DOHH2 (cell line): ENCODE data around the gene MEGF11.

Experiments used
- H3F3A ChIP-seq: fragments of 200-600 bp; sonication (generic), shearing (Covaris generic); 2 replicates; pipeline ENCODE4 v1.6.0; 2016; ENCODE audit warnings: antibody characterized with exemption, mild to moderate bottlenecking; ENCODE audit not compliant: control insufficient read depth, insufficient read depth
- H3K27ac ChIP-seq: fragments of 200-600 bp; sonication (generic); 2 replicates; pipeline ENCODE4 v1.5.1; 2014; ENCODE audit warnings: low read depth, mild to moderate bottlenecking, low read length, moderate library complexity
- H3K27me3 ChIP-seq: fragments of 200-600 bp; sonication (generic); 2 replicates; pipeline ENCODE4 v1.6.1; 2014; ENCODE audit warnings: mild to moderate bottlenecking, low read length, mixed read lengths; ENCODE audit not compliant: control insufficient read depth
- H3K36me3 ChIP-seq: fragments of 200-600 bp; sonication (generic); 2 replicates; pipeline ENCODE4 v1.6.1; 2014; ENCODE audit warnings: mild to moderate bottlenecking, low read length, moderate library complexity, mixed read lengths; ENCODE audit not compliant: control insufficient read depth
- H3K4me1 ChIP-seq: fragments of 200-600 bp; sonication (generic); 2 replicates; pipeline ENCODE4 v1.6.1; 2014; ENCODE audit warnings: mild to moderate bottlenecking, low read length, mixed read lengths; ENCODE audit not compliant: control insufficient read depth
- H3K4me2 ChIP-seq: fragments of 200-600 bp; sonication (generic); 2 replicates; pipeline ENCODE4 v1.6.0; 2014; ENCODE audit warnings: mild to moderate bottlenecking, low read length, moderate library complexity
- H3K4me3 ChIP-seq: fragments of 200-600 bp; sonication (generic); 2 replicates; pipeline ENCODE4 v1.5.1; 2014; ENCODE audit warnings: mild to moderate bottlenecking, low read length, mixed read lengths
- H3K79me2 ChIP-seq: fragments of 200-600 bp; sonication (generic); 2 replicates; pipeline ENCODE4 v1.6.1; 2014; ENCODE audit warnings: mild to moderate bottlenecking, low read length, mixed read lengths; ENCODE audit not compliant: control insufficient read depth
- H3K9me2 ChIP-seq: fragments of 200-600 bp; sonication (generic); replicated peaks from 2 replicates; pipeline ENCODE4 v1.6.1; 2014; ENCODE audit warnings: mild to moderate bottlenecking, low read length, mixed read lengths; ENCODE audit not compliant: control insufficient read depth
- H3K9me3 ChIP-seq: fragments of 200-600 bp; sonication (generic); 2 replicates; pipeline ENCODE4 v1.6.1; 2014; ENCODE audit warnings: antibody characterized with exemption, low read length, mixed read lengths; ENCODE audit not compliant: control insufficient read depth, insufficient read depth
- H4K20me1 ChIP-seq: fragments of 200-600 bp; sonication (generic); 2 replicates; pipeline ENCODE4 v1.6.0; 2014; ENCODE audit warnings: low read depth, mild to moderate bottlenecking, antibody characterized with exemption, low read length, moderate library complexity; ENCODE audit not compliant: control insufficient read depth, insufficient read depth
- EZH2phosphoT487 ChIP-seq: fragments of 200-600 bp; sonication (generic); IDR thresholded peaks from 2 replicates; pipeline ENCODE4 v1.6.1; 2017; ENCODE audit warnings: borderline replicate concordance, mild to moderate bottlenecking, antibody characterized with exemption, low read length, moderate library complexity, mixed read lengths
- TF ChIP-seq, protein P1 (sequence below): fragments of 200-600 bp; sonication (generic); IDR thresholded peaks from one replicate; pipeline ENCODE4 v1.5.1; 2014; ENCODE audit warnings: antibody characterized with exemption, mild to moderate bottlenecking, low read depth, low read length; ENCODE audit not compliant: poor library complexity, severe bottlenecking

The MEGF11 gene

DNA sequence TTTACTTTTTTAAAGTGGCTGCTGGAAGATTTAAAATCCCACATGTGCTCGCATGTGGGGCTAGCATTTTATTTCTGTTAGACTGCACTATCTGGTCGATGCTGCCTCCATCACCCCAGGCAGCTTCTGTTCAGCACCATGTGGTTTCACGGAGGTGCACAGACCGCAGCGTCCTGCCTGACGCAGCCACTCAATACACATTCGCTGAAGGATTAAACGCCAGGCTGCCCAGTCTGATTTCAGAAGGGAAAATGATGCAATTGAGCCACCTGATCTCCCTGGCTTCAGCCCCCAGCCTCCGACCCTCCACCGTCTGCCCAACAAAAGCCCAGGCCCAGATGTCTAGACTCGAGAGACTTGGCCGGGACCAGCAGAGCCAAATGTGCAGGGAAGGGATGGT, 84.5 kb downstream of the MEGF11 start:
- Histone ChIP-seq H3K36me3 (peaks cover 61% of the 10 kb centered on the region), H3F3A (peaks cover 19% of the 10 kb centered on the region), H3K4me2 (peak overlapping the region; percentile 78), H3K9me3 (no peaks in the 10 kb centered on the region), H3K4me1 (peaks cover 100% of the 10 kb centered on the region), H3K27me3 (no peaks in the 10 kb centered on the region), H3K27ac (peak overlapping the region; percentile 100), H3K4me3 (peak overlapping the region; percentile 67; the same call in 1 of the 2 replicates), H3K79me2 (peaks cover 83% of the 10 kb centered on the region), H4K20me1 (no peaks in the 10 kb centered on the region), H3K9me2 (no peaks in the 10 kb centered on the region)
- TF ChIP-seq, protein P1, sequence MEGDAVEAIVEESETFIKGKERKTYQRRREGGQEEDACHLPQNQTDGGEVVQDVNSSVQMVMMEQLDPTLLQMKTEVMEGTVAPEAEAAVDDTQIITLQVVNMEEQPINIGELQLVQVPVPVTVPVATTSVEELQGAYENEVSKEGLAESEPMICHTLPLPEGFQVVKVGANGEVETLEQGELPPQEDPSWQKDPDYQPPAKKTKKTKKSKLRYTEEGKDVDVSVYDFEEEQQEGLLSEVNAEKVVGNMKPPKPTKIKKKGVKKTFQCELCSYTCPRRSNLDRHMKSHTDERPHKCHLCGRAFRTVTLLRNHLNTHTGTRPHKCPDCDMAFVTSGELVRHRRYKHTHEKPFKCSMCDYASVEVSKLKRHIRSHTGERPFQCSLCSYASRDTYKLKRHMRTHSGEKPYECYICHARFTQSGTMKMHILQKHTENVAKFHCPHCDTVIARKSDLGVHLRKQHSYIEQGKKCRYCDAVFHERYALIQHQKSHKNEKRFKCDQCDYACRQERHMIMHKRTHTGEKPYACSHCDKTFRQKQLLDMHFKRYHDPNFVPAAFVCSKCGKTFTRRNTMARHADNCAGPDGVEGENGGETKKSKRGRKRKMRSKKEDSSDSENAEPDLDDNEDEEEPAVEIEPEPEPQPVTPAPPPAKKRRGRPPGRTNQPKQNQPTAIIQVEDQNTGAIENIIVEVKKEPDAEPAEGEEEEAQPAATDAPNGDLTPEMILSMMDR: no peak
- TF ChIP-seq EZH2phosphoT487: no peak

DNA sequence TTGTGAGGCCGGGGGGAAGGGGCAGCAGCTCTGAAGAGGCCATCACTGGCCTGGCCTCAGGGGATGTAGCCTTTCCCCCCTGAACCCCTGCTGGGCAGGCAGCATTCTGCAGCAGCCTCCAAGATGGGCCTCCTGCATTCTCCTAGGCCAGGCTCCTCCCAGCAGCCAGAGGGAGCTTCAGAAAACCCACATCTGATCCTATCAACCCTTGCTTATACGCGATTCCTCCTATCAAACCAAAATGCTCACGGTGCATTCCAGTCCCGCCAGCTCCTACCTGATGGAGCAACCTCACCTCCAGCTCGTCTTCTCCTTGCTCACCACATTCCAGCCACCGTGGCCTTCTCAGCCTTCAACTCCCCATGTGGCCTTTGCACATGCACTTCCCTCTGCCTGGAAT, 85.7 kb downstream of the MEGF11 start:
- peaks cover 100% of the 10 kb centered on the region for H3K4me1 ChIP-seq
- no peaks in the 10 kb centered on the region for H3K9me3 ChIP-seq
- peak overlapping the region; percentile 100 for H3K27ac ChIP-seq
- peak overlapping the region; percentile 3 for H3K4me3 ChIP-seq
- no peaks in the 10 kb centered on the region for H3K27me3 ChIP-seq
- peak overlapping the region; percentile 27 for H3K4me2 ChIP-seq
- no peak for TF ChIP-seq EZH2phosphoT487
- TF ChIP-seq, protein P1: no peak
- peaks cover 84% of the 10 kb centered on the region for H3K79me2 ChIP-seq
- H3K9me2 ChIP-seq: no peaks in the 10 kb centered on the region
- no peaks in the 10 kb centered on the region for H4K20me1 ChIP-seq
- peaks cover 66% of the 10 kb centered on the region for H3K36me3 ChIP-seq
- H3F3A ChIP-seq: peaks cover 25% of the 10 kb centered on the region

DNA sequence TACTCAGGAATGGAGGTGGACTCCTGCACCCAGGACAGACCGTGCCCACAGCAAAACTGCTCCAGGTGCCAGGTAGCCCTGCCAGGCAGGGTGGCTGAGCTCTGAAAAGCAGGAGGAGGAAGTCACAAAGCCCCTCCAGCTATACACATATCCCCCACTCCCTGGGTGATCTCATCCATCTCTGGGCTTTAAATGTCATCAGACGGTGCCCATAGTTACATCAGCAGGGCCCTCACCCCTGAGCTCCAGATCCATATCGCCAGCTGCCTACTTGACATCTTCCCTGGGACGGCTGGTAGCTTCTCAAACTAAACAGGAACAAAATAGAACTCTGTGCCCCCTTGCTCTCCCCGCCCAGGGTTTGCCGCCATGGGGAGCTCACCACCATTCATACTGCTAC, 87.7 kb downstream of the MEGF11 start:
- H3K4me1 ChIP-seq: peaks cover 100% of the 10 kb centered on the region
- H3K79me2 ChIP-seq: peaks cover 84% of the 10 kb centered on the region
- H3K4me2 ChIP-seq: peak overlapping the region; percentile 66
- no peak for TF ChIP-seq EZH2phosphoT487
- TF ChIP-seq, protein P1: no peak
- peaks cover 41% of the 10 kb centered on the region for H3F3A ChIP-seq
- peaks cover 65% of the 10 kb centered on the region for H3K36me3 ChIP-seq
- no peaks in the 10 kb centered on the region for H3K9me2 ChIP-seq
- H4K20me1 ChIP-seq: no peaks in the 10 kb centered on the region
- peak overlapping the region; percentile 42 for H3K4me3 ChIP-seq
- H3K27me3 ChIP-seq: no peaks in the 10 kb centered on the region
- H3K9me3 ChIP-seq: no peaks in the 10 kb centered on the region
- H3K27ac ChIP-seq: peak overlapping the region; percentile 100
